Measurements from ENCODE around the gene ADD2. TPM values are rescaled to one million over a fixed set of nuclear protein-coding genes. Genes with fewer than 3 reads are reported as not detected.
A peak's percentile ranks its signal among the peaks of the same experiment; 100 is the strongest.

The ADD2 gene
- total RNA-seq, 1 donor from 2014 or later = 1.1 TPM

- Mint-ChIP-seq H3K4me3 (ENCODE audit: low read depth) (no peak overlapping the region), H3K27me3 (peaks cover 6% of the 10 kb centered on the region), H3K27ac (no peak overlapping the region), H3K9me3 (ENCODE audit: low read depth) (no peaks in the 10 kb centered on the region), H3K36me3 (ENCODE audit: insufficient read depth) (no peaks in the 10 kb centered on the region), H3K4me1 (ENCODE audit: low read depth) (peaks cover 5% of the 10 kb centered on the region)
- TF ChIP-seq CTCF (IDR thresholded peaks at IDR 0.05; ENCODE audit: unreplicated experiment) = no peak
- no peak for DNase-seq (ENCODE audit: low spot score, unreplicated experiment)
Measured at GRCh38 chr2:70674636-70675430, 93.2 kb downstream of the ADD2 start.

GRCh38 chr2:70673041-70673647, 94.9 kb downstream of the ADD2 start:
- no peaks in the 10 kb centered on the region for H3K9me3 Mint-ChIP-seq (ENCODE audit: low read depth)
- H3K4me3 Mint-ChIP-seq (ENCODE audit: low read depth) = no peak overlapping the region
- H3K27me3 Mint-ChIP-seq = peaks cover 3% of the 10 kb centered on the region
- no peak for TF ChIP-seq CTCF (IDR thresholded peaks at IDR 0.05; ENCODE audit: unreplicated experiment)
- peak overlapping the region; percentile 17 for H3K27ac Mint-ChIP-seq
- no peak for DNase-seq (ENCODE audit: low spot score, unreplicated experiment)
- no peaks in the 10 kb centered on the region for H3K36me3 Mint-ChIP-seq (ENCODE audit: insufficient read depth)
- peaks cover 5% of the 10 kb centered on the region for H3K4me1 Mint-ChIP-seq (ENCODE audit: low read depth)

GRCh38 chr2:70671092-70671675, 96.8 kb downstream of the ADD2 start:
- H3K9me3 Mint-ChIP-seq (ENCODE audit: low read depth) = no peaks in the 10 kb centered on the region
- no peak for TF ChIP-seq CTCF (IDR thresholded peaks at IDR 0.05; ENCODE audit: unreplicated experiment)
- H3K4me1 Mint-ChIP-seq (ENCODE audit: low read depth) = peaks cover 5% of the 10 kb centered on the region
- no peak overlapping the region for H3K27ac Mint-ChIP-seq
- H3K4me3 Mint-ChIP-seq (ENCODE audit: low read depth) = no peak overlapping the region
- no peak for DNase-seq (ENCODE audit: low spot score, unreplicated experiment)
- H3K27me3 Mint-ChIP-seq = peaks cover 3% of the 10 kb centered on the region
- H3K36me3 Mint-ChIP-seq (ENCODE audit: insufficient read depth) = no peaks in the 10 kb centered on the region

GRCh38 chr2:70670626-70671025, 97.4 kb downstream of the ADD2 start:
- Mint-ChIP-seq H3K27ac (no peak overlapping the region), H3K36me3 (ENCODE audit: insufficient read depth) (no peaks in the 10 kb centered on the region), H3K27me3 (peaks cover 3% of the 10 kb centered on the region), H3K9me3 (ENCODE audit: low read depth) (no peaks in the 10 kb centered on the region), H3K4me3 (ENCODE audit: low read depth) (no peak overlapping the region), H3K4me1 (ENCODE audit: low read depth) (peaks cover 5% of the 10 kb centered on the region)
- no peak for TF ChIP-seq CTCF (IDR thresholded peaks at IDR 0.05; ENCODE audit: unreplicated experiment)
- DNase-seq (ENCODE audit: low spot score, unreplicated experiment) = no peak

- Mint-ChIP-seq H3K36me3 (ENCODE audit: insufficient read depth) (no peaks in the 10 kb centered on the region), H3K4me1 (ENCODE audit: low read depth) (peaks cover 5% of the 10 kb centered on the region), H3K27ac (no peak overlapping the region), H3K4me3 (ENCODE audit: low read depth) (no peak overlapping the region), H3K27me3 (peaks cover 3% of the 10 kb centered on the region), H3K9me3 (ENCODE audit: low read depth) (no peaks in the 10 kb centered on the region)
- TF ChIP-seq CTCF (IDR thresholded peaks at IDR 0.05; ENCODE audit: unreplicated experiment) = no peak
- DNase-seq (ENCODE audit: low spot score, unreplicated experiment) = no peak
Measured at GRCh38 chr2:70670202-70670601, 97.8 kb downstream of the ADD2 start.
